WTC11 (cell line): ENCODE results near the gene ATG13. TPM values are rescaled to one million over a fixed set of nuclear protein-coding genes. Genes with fewer than 3 reads are reported as not detected.

ENCODE experiments used
- ATAC-seq: fragments of 200-7000 bp; cut with Tn5 transposase; 2 replicates; pipeline ENCODE4 v1.10.0; 2021; ENCODE audit warnings: mild to moderate bottlenecking, moderate library complexity
- CTCF ChIA-PET: fragments of 300-600 bp; sonication (Branson Sonifier 250); formaldehyde crosslinking; loops from one replicate; lab custom pipeline; 2021; ENCODE audit warnings: antibody characterized with exemption; lab: Charles Lee
- POLR2A ChIA-PET: fragments of 350-600 bp; sonication (Branson Sonifier 250); formaldehyde crosslinking; loops from one replicate; lab custom pipeline; 2021; ENCODE audit warnings: antibody characterized with exemption; lab: Charles Lee
- DNase-seq: peaks from one replicate; pipeline ENCODE4 v3.0.0; 2021; ENCODE audit warnings: low spot score
- H3K27ac Mint-ChIP-seq: 2 replicates; pipeline ENCODE4 v1.8.0; 2021; ENCODE audit warnings: mixed read lengths
- H3K27me3 Mint-ChIP-seq: 2 replicates; pipeline ENCODE4 v1.8.0; 2021; ENCODE audit warnings: low read depth, mild to moderate bottlenecking, moderate library complexity, mixed read lengths
- H3K36me3 Mint-ChIP-seq: 2 replicates; pipeline ENCODE4 v1.8.0; 2021; ENCODE audit warnings: mixed read lengths
- H3K4me1 Mint-ChIP-seq: 2 replicates; pipeline ENCODE4 v1.8.0; 2022; ENCODE audit warnings: mixed read lengths
- H3K4me3 Mint-ChIP-seq: 2 replicates; pipeline ENCODE4 v1.8.0; 2021; ENCODE audit warnings: mild to moderate bottlenecking, moderate library complexity, mixed read lengths
- H3K9me3 Mint-ChIP-seq: 2 replicates; pipeline ENCODE4 v1.8.0; 2021; ENCODE audit warnings: mixed read lengths
- ATF6 ChIP-seq: sonication (generic); formaldehyde crosslinking; IDR thresholded peaks from 2 replicates; pipeline ENCODE4 v1.8.1; 2023; ENCODE audit warnings: mild to moderate bottlenecking, missing genetic modification reagents
- E2F1 ChIP-seq: sonication (generic); formaldehyde crosslinking; IDR thresholded peaks from 2 replicates; pipeline ENCODE4 v1.8.0; 2022; ENCODE audit warnings: mild to moderate bottlenecking, missing genetic modification reagents
- ELF4 ChIP-seq: sonication (generic); formaldehyde crosslinking; IDR thresholded peaks from 2 replicates; pipeline ENCODE4 v1.8.1; 2022; ENCODE audit warnings: low read depth, mild to moderate bottlenecking, moderate library complexity, missing genetic modification reagents
- ESRRA ChIP-seq: sonication (generic); formaldehyde crosslinking; IDR thresholded peaks from 2 replicates; pipeline ENCODE4 v1.8.1; 2022; ENCODE audit warnings: mild to moderate bottlenecking, missing genetic modification reagents, borderline replicate concordance
- ETV6 ChIP-seq: sonication (generic); formaldehyde crosslinking; IDR thresholded peaks from 2 replicates; pipeline ENCODE4 v1.8.1; 2022; ENCODE audit warnings: mild to moderate bottlenecking, missing genetic modification reagents
- GABPB1 ChIP-seq: sonication (generic); formaldehyde crosslinking; IDR thresholded peaks from 2 replicates; pipeline ENCODE4 v1.8.1; 2023; ENCODE audit warnings: mild to moderate bottlenecking, missing genetic modification reagents
- GRHL2 ChIP-seq: fragments of 250-450 bp; sonication (Bioruptor Pico); IDR thresholded peaks from 2 replicates; pipeline ENCODE4 v1.8.0; 2022; ENCODE audit warnings: mild to moderate bottlenecking, moderate library complexity; ENCODE audit not compliant: insufficient replicate concordance, severe bottlenecking
- GTF2I ChIP-seq: fragments of 250-450 bp; sonication (Bioruptor Pico); conservative IDR thresholded peaks from 2 replicates; pipeline ENCODE4 v1.4.0; 2021; ENCODE audit warnings: mild to moderate bottlenecking
- MXD4 ChIP-seq: fragments of 250-450 bp; sonication (Bioruptor Pico); IDR thresholded peaks from 2 replicates; pipeline ENCODE4 v1.8.0; 2021; ENCODE audit warnings: mild to moderate bottlenecking, moderate library complexity, borderline replicate concordance
- NFYB ChIP-seq: sonication (generic); formaldehyde crosslinking; conservative IDR thresholded peaks from 2 replicates; pipeline ENCODE4 v1.8.0; 2022; ENCODE audit warnings: low read depth, missing genetic modification reagents
- NR1H2 ChIP-seq: sonication (generic); formaldehyde crosslinking; IDR thresholded peaks from 2 replicates; pipeline ENCODE4 v1.9.0; 2021; ENCODE audit warnings: mild to moderate bottlenecking, moderate library complexity, missing genetic modification reagents
- OVOL2 ChIP-seq: fragments of 250-450 bp; sonication (Bioruptor Pico); IDR thresholded peaks from 2 replicates; pipeline ENCODE4 v1.9.0; 2021; ENCODE audit warnings: mild to moderate bottlenecking, borderline replicate concordance
- PRDM15 ChIP-seq: sonication (generic); formaldehyde crosslinking; IDR thresholded peaks from 2 replicates; pipeline ENCODE4 v1.8.0; 2022; ENCODE audit warnings: missing genetic modification reagents
- RORB ChIP-seq: fragments of 250-450 bp; sonication (Bioruptor Pico); IDR thresholded peaks from 2 replicates; pipeline ENCODE4 v1.9.0; 2021; ENCODE audit warnings: mild to moderate bottlenecking
- TCF7 ChIP-seq: sonication (generic); formaldehyde crosslinking; IDR thresholded peaks from 2 replicates; pipeline ENCODE4 v1.8.0; 2022; ENCODE audit warnings: mild to moderate bottlenecking, low read depth, missing genetic modification reagents, moderate library complexity
- ZBTB21 ChIP-seq: sonication (generic); formaldehyde crosslinking; IDR thresholded peaks from 2 replicates; pipeline ENCODE4 v1.8.1; 2023; ENCODE audit warnings: mild to moderate bottlenecking, missing genetic modification reagents, borderline replicate concordance
- ZNF121 ChIP-seq: sonication (generic); formaldehyde crosslinking; IDR thresholded peaks from 2 replicates; pipeline ENCODE4 v1.8.0; 2023; ENCODE audit warnings: missing genetic modification reagents
- ZNF232 ChIP-seq: sonication (generic); formaldehyde crosslinking; IDR thresholded peaks from 2 replicates; pipeline ENCODE4 v1.8.0; 2022; ENCODE audit warnings: mild to moderate bottlenecking, missing genetic modification reagents
- ZNF317 ChIP-seq: sonication (generic); formaldehyde crosslinking; IDR thresholded peaks from 2 replicates; pipeline ENCODE4 v1.8.1; 2023; ENCODE audit warnings: low read depth, mild to moderate bottlenecking, moderate library complexity, missing genetic modification reagents, borderline replicate concordance
- ZSCAN18 ChIP-seq: fragments of 250-450 bp; sonication (Bioruptor Pico); IDR thresholded peaks from 2 replicates; pipeline ENCODE4 v2.1.2; 2022; ENCODE audit warnings: mild to moderate bottlenecking, moderate library complexity
- total RNA-seq: library from RNA; stranded (reverse); gene quantifications from 3 replicates; pipeline ENCODE4 v1.2.3, GENCODE V29; 2021
- TF ChIP-seq, protein P1 (sequence below): fragments of 250-450 bp; sonication (Bioruptor Pico); IDR thresholded peaks from 2 replicates; pipeline ENCODE4 v1.8.0; 2021; ENCODE audit warnings: mild to moderate bottlenecking
- TF ChIP-seq, protein P2 (sequence below): sonication (generic); formaldehyde crosslinking; IDR thresholded peaks from 2 replicates; pipeline ENCODE4 v1.8.0; 2022; ENCODE audit warnings: mild to moderate bottlenecking, missing genetic modification reagents
- TF ChIP-seq, protein P3 (sequence below): sonication (generic); formaldehyde crosslinking; IDR thresholded peaks from 2 replicates; pipeline ENCODE4 v1.8.1; 2022; ENCODE audit warnings: low read depth, missing genetic modification reagents, borderline replicate concordance

ATG13 gene
- total RNA-seq, 1 experiment from 2014 or later = 85.4 TPM

DNA sequence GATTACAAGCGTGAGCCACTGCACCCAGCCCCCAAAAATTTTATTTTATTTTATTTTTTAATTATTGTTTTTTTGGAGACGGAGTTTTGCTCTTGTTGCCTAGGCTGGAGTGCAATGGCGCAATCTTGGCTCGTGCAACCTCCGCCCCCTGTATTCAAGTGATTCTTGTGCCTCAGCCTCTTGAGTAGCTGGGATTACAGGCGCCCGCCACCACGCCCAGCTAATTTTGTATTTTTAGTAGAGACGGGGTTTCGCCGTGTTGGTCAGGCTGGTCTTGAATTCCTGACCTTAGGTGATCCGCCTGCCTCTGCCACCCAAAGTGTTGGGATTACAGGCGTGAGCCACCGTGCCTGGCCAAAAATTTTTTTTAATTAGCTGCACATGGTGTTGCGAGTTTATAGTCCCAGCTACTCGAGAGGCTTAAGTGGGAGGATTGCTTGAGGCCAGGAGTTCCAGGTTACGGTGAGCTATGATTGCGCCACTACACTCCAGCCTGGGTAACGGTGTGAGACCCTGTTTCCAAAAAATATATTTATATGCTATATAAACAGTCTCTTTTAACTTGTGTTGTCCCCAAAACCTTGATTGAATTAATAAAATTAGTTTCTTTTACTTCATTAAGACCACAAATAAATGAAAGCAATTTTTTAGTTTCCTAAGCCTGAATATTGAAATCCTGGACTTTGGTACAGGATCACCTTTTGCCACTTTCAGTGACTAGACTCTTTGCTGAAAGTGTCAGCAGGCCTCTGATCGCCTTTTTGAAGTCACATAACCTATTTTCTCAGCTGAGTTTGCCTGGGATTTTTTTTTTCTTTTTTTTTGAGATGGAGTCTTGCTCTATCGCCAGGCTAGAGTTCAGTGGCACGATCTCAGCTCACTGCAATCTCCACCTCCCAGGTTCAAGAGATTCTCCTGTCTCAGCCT, 16.2 kb downstream of the ATG13 start:
- TF ChIP-seq ETV6 (CRISPR knock-in tag) (no peak), ATF6 (no peak), ZNF121 (CRISPR knock-in tag) (no peak), GRHL2 (no peak), NR1H2 (no peak), TCF7 (CRISPR knock-in tag) (no peak), GTF2I (CRISPR knock-in tag) (no peak), RORB (CRISPR knock-in tag) (no peak), ZNF232 (CRISPR knock-in tag) (no peak), MXD4 (CRISPR knock-in tag) (no peak), NFYB (CRISPR knock-in tag) (no peak), OVOL2 (CRISPR knock-in tag) (no peak), ESRRA (CRISPR knock-in tag) (no peak), GABPB1 (CRISPR knock-in tag) (no peak)
- TF ChIP-seq, protein P1, sequence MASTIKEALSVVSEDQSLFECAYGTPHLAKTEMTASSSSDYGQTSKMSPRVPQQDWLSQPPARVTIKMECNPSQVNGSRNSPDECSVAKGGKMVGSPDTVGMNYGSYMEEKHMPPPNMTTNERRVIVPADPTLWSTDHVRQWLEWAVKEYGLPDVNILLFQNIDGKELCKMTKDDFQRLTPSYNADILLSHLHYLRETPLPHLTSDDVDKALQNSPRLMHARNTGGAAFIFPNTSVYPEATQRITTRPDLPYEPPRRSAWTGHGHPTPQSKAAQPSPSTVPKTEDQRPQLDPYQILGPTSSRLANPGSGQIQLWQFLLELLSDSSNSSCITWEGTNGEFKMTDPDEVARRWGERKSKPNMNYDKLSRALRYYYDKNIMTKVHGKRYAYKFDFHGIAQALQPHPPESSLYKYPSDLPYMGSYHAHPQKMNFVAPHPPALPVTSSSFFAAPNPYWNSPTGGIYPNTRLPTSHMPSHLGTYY (CRISPR knock-in tag) = no peak
- TF ChIP-seq, protein P2, sequence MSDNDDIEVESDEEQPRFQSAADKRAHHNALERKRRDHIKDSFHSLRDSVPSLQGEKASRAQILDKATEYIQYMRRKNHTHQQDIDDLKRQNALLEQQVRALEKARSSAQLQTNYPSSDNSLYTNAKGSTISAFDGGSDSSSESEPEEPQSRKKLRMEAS (CRISPR knock-in tag) = no peak
- TF ChIP-seq, protein P3, sequence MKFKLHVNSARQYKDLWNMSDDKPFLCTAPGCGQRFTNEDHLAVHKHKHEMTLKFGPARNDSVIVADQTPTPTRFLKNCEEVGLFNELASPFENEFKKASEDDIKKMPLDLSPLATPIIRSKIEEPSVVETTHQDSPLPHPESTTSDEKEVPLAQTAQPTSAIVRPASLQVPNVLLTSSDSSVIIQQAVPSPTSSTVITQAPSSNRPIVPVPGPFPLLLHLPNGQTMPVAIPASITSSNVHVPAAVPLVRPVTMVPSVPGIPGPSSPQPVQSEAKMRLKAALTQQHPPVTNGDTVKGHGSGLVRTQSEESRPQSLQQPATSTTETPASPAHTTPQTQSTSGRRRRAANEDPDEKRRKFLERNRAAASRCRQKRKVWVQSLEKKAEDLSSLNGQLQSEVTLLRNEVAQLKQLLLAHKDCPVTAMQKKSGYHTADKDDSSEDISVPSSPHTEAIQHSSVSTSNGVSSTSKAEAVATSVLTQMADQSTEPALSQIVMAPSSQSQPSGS = no peak
- POLR2A ChIA-PET = no interaction called here
- no peak overlapping the region for H3K4me3 Mint-ChIP-seq

GRCh38 chr11:46635557-46636139, 18.3 kb downstream of the ATG13 start:
- Mint-ChIP-seq H3K4me1 (no peaks in the 10 kb centered on the region), H3K27ac (no peak overlapping the region), H3K27me3 (no peaks in the 10 kb centered on the region), H3K36me3 (peaks cover 24% of the 10 kb centered on the region), H3K4me3 (no peak overlapping the region), H3K9me3 (no peaks in the 10 kb centered on the region)
- ChIA-PET POLR2A (interaction anchor here (0.6 kb wide), 1 partner anchor 246 kb away, joined by 4 read pairs; no protein-coding TSS in a partner anchor), CTCF (no interaction called here)
- DNase-seq = no peak
- ATAC-seq = no peak
- TF ChIP-seq GRHL2 = no peak
- no peak for TF ChIP-seq ZNF317
- no peak for TF ChIP-seq ELF4 (CRISPR knock-in tag)
- TF ChIP-seq E2F1 = no peak
- no peak for TF ChIP-seq ZSCAN18 (CRISPR knock-in tag)
- no peak for TF ChIP-seq ZBTB21 (CRISPR knock-in tag)
- TF ChIP-seq PRDM15 (CRISPR knock-in tag) = no peak

More for the DNA sequence above, 16.2 kb downstream of the ATG13 start:
- no peak overlapping the region for H3K27ac Mint-ChIP-seq
- CTCF ChIA-PET = interaction anchor here (0.5 kb wide), 1 partner anchor 114 kb away, joined by 3 read pairs; no protein-coding TSS in a partner anchor
- no peaks in the 10 kb centered on the region for H3K9me3 Mint-ChIP-seq
- peaks cover 13% of the 10 kb centered on the region for H3K36me3 Mint-ChIP-seq
- H3K4me1 Mint-ChIP-seq = no peaks in the 10 kb centered on the region
- DNase-seq (no peak), ATAC-seq (no peak)
- no peaks in the 10 kb centered on the region for H3K27me3 Mint-ChIP-seq
